Measurements from ENCODE around the gene BZW1. TPM values are rescaled to one million over a fixed set of nuclear protein-coding genes. Genes with fewer than 3 reads are reported as not detected.

Gene BZW1
- total RNA-seq, 1 experiment from 2014 or later: 454 TPM

DNA sequence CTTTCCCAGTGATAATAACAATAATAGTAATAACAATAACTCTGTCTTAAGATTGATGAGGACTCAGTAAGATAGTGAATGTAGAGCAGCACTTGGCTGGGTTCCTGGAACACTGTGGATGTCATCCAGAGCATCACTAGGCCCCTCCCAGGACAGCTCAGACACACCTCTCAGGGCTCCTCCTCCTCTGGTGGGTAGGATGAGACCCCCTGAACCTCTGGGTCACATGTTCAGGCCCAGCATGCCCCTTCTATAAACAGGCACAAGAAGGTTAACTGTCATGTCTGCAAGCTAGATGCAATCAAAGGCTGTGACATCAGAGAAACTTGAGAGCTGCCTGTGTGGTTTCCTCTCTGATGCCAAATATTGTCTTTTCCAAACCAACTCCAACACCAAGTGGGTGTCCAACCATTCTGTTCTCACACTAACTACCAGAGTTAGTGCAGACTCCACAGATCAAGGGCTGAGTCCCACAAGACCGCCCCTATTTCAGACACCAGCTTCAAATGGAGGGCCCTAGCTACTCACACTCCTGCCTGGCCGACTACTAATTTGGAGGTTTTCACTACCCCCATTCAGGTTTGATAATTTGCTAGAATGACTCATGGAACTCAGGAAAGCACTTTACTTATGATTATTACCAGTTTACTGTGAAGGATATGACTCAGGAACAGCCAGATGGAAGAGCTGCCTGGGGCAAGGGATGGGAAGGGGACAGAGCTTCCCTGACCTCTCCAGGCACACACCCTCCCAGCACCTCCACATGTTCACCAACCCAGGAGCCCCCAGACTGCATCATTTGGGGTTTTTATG, 46.4 kb upstream of the BZW1 start:
- no peaks in the 10 kb centered on the region for H3K36me3 ChIP-seq (ENCODE audit: control insufficient read depth in 1 of 2, insufficient read depth in 2 of 2, low read length in 2 of 2)
- H3K4me1 ChIP-seq (ENCODE audit: control insufficient read depth in 1 of 2, insufficient read depth in 2 of 2, low read length in 2 of 2): peaks cover 42 to 76% of the 10 kb centered on the region in 2 experiments
- H2AFZ ChIP-seq (ENCODE audit: low read depth, low read length, poor library complexity, severe bottlenecking): no peak overlapping the region
- ChIA-PET POLR2A (interaction anchor here (0.6 to 3.2 kb wide), 9 partner anchors 10 to 1489 kb away, joined by 3 to 37 read pairs (median 5); partner anchors contain the start of genes BZW1, NIF3L1 and PPIL3), CTCF (interaction anchor here (1.1 to 1.4 kb wide), 3 partner anchors 9 to 52 kb away, joined by 3 to 4 read pairs (median 3); no protein-coding TSS in a partner anchor), RAD21 (ENCODE audit: low non-redundant PET in 1 of 2, low total read pairs in 2 of 2, uncharacterized antibody in 2 of 2, unreplicated experiment in 2 of 2) (no interaction called here)
- peak overlapping the region; percentile 59 for H3K9ac ChIP-seq (ENCODE audit: low read length)
- BruUV-seq (replicated peaks): no TSS peak
- ATAC-seq (peak; percentile 71), DNase-seq (ENCODE audit: low read depth, low spot score) (peak; percentile 88)
- intact Hi-C loops (cut with micrococcal nuclease): loop anchor here (2.0 kb wide), 2 partner anchors 45 to 53 kb away; partner anchors contain the start of gene BZW1
- no peaks in the 10 kb centered on the region for H3K27me3 ChIP-seq (ENCODE audit: insufficient read depth, low read length)
- peak overlapping the region; percentile 75 for H3K27ac ChIP-seq (ENCODE audit: low read depth, low read length)
- no peaks in the 10 kb centered on the region for H3K79me2 ChIP-seq (ENCODE audit: insufficient read depth, low read length)
- H3K4me3 ChIP-seq (replicated peaks in 1 of 2; ENCODE audit: low read depth in 1 of 2, low read length in 2 of 2): peak overlapping the region; percentile 27 to 54
- no peaks in the 10 kb centered on the region for H4K20me1 ChIP-seq (ENCODE audit: insufficient read depth)
- H3K4me2 ChIP-seq (ENCODE audit: low read length): peak overlapping the region; percentile 83
- H3K9me2 ChIP-seq (ENCODE audit: insufficient read depth): no peaks in the 10 kb centered on the region
- H3K9me3 ChIP-seq (ENCODE audit: control insufficient read depth in 1 of 2, insufficient read depth in 1 of 2, low read depth in 1 of 2, low read length in 2 of 2): no peaks in the 10 kb centered on the region
- TF ChIP-seq, protein P1, sequence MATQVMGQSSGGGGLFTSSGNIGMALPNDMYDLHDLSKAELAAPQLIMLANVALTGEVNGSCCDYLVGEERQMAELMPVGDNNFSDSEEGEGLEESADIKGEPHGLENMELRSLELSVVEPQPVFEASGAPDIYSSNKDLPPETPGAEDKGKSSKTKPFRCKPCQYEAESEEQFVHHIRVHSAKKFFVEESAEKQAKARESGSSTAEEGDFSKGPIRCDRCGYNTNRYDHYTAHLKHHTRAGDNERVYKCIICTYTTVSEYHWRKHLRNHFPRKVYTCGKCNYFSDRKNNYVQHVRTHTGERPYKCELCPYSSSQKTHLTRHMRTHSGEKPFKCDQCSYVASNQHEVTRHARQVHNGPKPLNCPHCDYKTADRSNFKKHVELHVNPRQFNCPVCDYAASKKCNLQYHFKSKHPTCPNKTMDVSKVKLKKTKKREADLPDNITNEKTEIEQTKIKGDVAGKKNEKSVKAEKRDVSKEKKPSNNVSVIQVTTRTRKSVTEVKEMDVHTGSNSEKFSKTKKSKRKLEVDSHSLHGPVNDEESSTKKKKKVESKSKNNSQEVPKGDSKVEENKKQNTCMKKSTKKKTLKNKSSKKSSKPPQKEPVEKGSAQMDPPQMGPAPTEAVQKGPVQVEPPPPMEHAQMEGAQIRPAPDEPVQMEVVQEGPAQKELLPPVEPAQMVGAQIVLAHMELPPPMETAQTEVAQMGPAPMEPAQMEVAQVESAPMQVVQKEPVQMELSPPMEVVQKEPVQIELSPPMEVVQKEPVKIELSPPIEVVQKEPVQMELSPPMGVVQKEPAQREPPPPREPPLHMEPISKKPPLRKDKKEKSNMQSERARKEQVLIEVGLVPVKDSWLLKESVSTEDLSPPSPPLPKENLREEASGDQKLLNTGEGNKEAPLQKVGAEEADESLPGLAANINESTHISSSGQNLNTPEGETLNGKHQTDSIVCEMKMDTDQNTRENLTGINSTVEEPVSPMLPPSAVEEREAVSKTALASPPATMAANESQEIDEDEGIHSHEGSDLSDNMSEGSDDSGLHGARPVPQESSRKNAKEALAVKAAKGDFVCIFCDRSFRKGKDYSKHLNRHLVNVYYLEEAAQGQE (IDR thresholded peaks at IDR 0.05; ENCODE audit: low read depth): no peak
- TF ChIP-seq ELF1 (IDR thresholded peaks at IDR 0.05; ENCODE audit: borderline replicate concordance, low read depth) (no peak), JUND (IDR thresholded peaks at IDR 0.05) (peak; percentile 98), EGR1 (IDR thresholded peaks at IDR 0.05; ENCODE audit: low read depth) (peak; percentile 9; the same call in 1 of the 2 replicates), TCF7L2 (IDR thresholded peaks at IDR 0.05; ENCODE audit: borderline replicate concordance, extremely low read depth, insufficient read depth, insufficient read length) (no peak), ZFX (IDR thresholded peaks at IDR 0.05) (no peak), ATF3 (IDR thresholded peaks at IDR 0.05) (no peak), FOSL1 (IDR thresholded peaks at IDR 0.05; ENCODE audit: low read depth) (peak; percentile 97), SRF (IDR thresholded peaks at IDR 0.05; ENCODE audit: low read depth) (peak; percentile 69), RAD21 (IDR thresholded peaks at IDR 0.05; ENCODE audit: low read depth) (peak; percentile 51), CBX3 (IDR thresholded peaks at IDR 0.05; ENCODE audit: low read depth) (peak; percentile 93), YY1 (IDR thresholded peaks at IDR 0.05; ENCODE audit: extremely low read depth, insufficient replicate concordance, low read depth, low read length) (peak; percentile 4), ZNF274 (IDR thresholded peaks at IDR 0.05; ENCODE audit: low read depth, low read length) (no peak), POLR2AphosphoS5 (IDR thresholded peaks at IDR 0.05; ENCODE audit: low read depth, low read length) (peak; percentile 41), CEBPB (IDR thresholded peaks at IDR 0.05; ENCODE audit: low read depth) (peak; percentile 81), SIN3A (IDR thresholded peaks at IDR 0.05; ENCODE audit: low read depth) (no peak), MAX (IDR thresholded peaks at IDR 0.05) (peak; percentile 80), POLR2A (IDR thresholded peaks at IDR 0.05; ENCODE audit: borderline replicate concordance, extremely low read depth, insufficient read depth, insufficient read length) (no peak), EZH2phosphoT487 (IDR thresholded peaks at IDR 0.05; ENCODE audit: borderline replicate concordance) (no peak), SP1 (IDR thresholded peaks at IDR 0.05; ENCODE audit: low read depth) (peak; percentile 98)
- TF ChIP-seq, protein P2, sequence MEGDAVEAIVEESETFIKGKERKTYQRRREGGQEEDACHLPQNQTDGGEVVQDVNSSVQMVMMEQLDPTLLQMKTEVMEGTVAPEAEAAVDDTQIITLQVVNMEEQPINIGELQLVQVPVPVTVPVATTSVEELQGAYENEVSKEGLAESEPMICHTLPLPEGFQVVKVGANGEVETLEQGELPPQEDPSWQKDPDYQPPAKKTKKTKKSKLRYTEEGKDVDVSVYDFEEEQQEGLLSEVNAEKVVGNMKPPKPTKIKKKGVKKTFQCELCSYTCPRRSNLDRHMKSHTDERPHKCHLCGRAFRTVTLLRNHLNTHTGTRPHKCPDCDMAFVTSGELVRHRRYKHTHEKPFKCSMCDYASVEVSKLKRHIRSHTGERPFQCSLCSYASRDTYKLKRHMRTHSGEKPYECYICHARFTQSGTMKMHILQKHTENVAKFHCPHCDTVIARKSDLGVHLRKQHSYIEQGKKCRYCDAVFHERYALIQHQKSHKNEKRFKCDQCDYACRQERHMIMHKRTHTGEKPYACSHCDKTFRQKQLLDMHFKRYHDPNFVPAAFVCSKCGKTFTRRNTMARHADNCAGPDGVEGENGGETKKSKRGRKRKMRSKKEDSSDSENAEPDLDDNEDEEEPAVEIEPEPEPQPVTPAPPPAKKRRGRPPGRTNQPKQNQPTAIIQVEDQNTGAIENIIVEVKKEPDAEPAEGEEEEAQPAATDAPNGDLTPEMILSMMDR (IDR thresholded peaks at IDR 0.05 in 2 of 3, conservative IDR thresholded peaks at IDR 0.05 in 1 of 3; ENCODE audit: borderline replicate concordance in 1 of 3, insufficient read depth in 1 of 3, low read depth in 2 of 3, low read length in 2 of 3): no peak
